ENCODE results near the gene RABGAP1L.
"Not testable (repeated sequence)": the region's sequence is repeated elsewhere in the genome, so short reads cannot be mapped to it uniquely, and the experiment has no call there.

Gene RABGAP1L

DNA sequence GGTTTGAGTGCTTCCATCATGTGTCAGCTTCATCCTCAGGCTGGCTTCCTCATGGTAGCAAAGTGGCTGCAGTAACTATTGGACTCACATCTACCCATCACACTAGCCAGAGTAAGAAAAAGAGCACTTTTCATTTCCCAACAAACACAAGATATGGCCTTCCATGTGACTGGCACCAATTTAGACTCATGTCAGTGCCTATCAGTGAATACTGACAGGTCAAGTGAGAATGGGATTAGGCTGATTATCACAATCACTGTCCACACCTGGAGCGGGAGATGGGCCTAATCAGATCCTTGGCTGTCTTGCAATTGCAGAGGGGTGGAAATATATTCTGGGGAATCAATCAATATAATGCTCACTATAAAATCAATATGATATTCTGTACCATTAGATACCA, 2.9 kb upstream of the RABGAP1L start:
- DNase-seq: no peak

DNA sequence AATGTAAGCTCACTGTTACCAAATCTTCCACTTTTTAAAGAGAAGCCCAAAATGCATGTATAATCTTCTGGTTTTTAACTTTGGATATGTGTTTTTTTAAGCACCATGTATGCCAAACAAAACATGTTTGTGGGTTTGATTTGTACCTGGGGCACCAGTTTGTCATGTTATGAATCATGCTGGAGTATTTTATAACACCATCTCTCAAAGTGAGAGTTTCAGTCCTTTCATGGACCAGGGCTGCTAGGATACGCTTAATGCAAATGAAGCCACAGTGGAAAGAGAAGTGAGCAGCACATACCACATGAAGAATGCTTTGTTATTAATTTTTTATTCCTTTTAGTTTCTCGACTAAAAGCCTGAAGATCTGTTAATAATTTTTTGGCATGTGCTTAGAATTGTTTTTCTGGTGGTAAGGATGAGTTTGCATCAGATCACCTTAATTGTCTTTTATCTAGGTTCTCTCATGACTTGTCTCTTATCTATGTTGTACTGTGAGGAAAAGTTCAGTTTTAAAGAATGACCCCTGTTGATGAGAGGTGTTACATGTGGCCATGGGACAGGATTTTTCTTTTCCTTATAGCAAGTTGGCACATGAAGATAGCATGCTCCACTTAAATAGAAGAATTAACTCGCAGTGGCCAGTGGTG, 2.0 kb upstream of the RABGAP1L start:
- no peak for DNase-seq

- DNase-seq: no peak
Observed at GRCh38 chr1:174158767-174159251, 511 bp upstream of the RABGAP1L start.

GRCh38 chr1:174160109-174160473, 771 bp downstream of the RABGAP1L start:
- peak; percentile 33 for DNase-seq

GRCh38 chr1:174160603-174161002, 1.3 kb downstream of the RABGAP1L start:
- DNase-seq: no peak

DNA sequence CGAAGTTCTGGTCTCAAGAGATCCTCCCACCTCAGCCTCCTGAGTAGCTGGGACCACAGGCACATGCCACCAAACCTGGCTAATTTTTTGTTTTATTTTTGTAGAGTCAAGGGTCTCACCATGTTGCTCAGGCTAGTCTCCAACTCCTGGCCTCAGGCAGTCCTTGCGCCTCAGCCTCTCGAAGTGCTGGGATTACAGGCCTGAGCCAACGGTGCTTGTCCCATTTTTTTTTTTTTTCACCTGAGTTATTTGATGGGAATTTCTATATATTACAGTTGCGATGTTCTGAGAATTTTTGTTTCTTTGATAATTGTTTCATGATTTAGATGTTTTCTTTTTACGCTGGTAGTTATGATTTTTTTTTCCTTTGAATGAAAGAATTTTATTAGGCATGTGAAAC, 2.5 kb downstream of the RABGAP1L start:
- no peak for DNase-seq

DNA sequence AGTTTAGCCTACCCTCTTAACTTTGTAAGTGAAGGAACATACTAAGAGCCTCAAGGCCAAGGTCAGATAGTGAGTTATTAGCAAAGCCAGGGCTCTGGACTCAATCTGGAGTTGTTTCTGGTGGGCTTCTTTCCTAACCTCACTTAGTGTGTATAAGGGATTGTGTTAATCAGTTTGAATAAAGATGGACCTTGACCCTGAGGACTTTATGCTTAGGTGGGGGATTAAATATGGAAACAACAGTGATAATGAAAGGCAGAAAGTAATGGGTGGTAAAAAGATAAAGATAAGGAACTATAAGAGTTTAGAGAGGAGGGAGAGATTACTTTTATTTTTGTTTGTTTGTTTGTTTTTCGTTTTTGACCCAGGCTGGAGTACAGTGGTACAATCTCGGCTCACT, 5.5 kb downstream of the RABGAP1L start:
- no peak for DNase-seq

DNA sequence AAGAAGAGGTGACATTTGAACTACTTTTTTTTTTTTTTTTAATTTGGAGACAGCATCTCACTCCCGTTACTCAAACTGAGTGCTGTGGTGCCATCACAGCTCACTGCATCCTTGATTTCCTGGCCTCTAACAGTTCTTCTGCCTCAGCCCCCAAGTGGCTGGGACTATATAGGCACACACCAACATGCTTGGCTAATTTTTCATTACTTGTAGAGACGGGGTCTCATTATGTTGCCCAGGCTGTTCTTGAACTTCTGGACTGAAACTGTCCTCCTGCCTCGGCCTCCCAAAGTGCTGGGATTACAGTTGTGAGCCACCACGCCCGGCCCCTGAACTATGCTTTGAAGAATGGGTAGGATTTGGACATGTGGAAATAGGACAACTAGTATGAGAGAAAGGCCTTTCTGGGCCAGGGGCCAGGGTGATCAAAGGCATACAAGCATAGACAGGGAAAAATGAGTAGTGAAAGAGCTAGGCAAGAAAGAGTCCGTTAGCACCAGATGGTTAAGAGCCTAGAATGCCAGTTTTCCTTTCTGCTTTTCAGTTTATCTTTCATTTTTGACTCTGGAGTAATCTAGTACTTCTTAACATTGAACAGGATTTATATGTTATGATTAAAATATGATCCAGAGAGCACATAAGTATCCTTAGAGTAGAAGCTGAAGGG, 6.3 kb downstream of the RABGAP1L start:
- no peak for DNase-seq

GRCh38 chr1:174166530-174167264, 7.4 kb downstream of the RABGAP1L start:
- no peak for DNase-seq

- no peak for DNase-seq
Observed at GRCh38 chr1:174167265-174167803, 8.0 kb downstream of the RABGAP1L start.

DNA sequence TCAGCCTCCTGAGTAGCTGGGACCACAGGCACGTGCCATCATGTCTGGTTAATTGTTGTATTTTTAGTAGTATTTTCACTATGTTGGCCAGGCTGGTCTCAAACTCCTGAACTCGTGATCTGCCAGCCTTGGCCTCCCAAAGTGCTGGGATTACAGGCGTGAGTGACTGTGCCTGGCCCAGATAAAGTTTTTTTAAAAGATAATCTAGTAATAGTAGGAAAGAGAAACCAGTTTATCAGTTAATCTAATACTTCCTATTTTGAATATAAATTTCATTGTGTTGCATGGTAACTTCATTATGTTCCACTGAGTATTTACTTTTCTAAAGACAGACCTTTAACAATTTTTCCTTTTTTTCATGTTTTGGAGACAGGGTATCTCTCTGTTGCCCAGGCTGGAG, 10.0 kb downstream of the RABGAP1L start:
- DNase-seq: no peak

DNA sequence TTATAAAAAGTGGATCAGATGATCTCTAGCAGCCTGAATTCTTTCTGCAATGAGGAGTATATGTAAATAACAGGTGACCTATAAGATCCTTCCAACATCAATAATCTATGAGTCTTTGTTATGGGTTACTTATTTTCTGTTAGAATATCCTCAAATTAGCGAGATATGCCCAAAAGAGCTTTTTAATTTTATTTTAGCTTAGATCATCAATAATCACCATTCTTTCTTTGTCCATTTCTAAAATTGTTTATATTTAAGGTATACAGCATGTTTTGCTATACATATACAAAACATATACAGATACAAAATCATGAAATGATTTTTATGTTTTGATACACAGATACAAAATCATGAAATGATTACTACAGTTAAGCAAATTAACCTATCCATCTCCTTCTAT, 11.8 kb downstream of the RABGAP1L start:
- no peak for DNase-seq

DNA sequence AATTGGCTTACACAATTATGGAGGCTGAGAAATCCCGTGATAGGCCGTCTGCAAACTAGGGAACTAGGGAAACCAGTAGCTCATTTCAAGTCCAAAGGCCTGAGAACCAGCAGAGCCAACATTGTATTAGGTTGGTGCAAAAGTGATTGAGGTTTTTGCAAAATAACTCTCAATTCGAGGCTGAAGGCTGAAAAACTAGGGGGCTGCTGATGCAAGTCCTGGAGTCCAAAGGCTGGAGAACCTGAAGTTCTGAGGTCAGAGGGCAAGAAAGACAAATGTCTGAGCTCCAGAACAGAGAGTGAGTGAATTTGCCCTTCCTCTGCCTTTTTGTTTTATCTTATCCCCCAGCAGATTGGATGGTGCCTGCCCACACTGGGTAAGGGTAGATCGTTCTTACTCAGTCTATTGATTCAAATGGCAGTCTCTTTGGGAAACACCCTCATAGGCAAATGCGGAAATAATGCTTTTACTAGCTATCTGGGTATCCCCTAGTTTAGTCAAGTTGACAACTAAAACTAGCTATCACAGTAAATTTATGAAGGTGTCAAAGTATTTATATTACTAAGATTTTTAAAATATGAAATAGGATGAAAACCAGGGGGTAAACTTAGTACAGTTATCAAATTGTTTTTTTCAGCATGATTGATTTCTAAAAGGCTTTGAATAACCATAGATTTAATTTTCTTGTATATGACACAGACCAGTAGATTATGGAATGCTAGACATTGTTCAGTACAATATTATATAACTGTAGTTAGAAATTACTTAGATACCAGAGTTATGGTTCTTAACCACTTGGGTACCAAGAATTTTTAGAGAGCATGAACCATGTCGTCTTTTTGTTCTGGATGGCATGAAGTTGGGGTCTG, 15.4 kb downstream of the RABGAP1L start:
- DNase-seq: no peak

DNA sequence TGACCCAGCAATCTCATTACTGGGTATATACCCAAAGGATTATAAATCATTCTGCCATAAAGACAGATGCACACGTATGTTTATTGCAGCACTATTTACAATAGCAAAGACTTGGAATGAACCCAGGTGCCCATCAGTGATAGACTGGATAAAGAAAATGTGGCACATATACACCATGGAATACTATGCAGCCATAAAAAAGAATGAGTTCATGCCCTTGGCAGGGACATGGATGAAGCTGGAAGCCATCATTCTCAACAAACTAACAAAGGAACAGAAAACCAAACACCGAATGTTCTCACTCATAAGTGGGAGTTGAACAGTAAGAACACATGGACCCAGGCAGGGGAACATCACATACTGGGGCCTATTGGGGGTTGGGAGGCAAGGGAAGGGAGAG, 19.1 kb downstream of the RABGAP1L start:
- not testable (repeated sequence) for DNase-seq

GRCh38 chr1:174189428-174190062, 30.2 kb downstream of the RABGAP1L start:
- DNase-seq: no peak

DNA sequence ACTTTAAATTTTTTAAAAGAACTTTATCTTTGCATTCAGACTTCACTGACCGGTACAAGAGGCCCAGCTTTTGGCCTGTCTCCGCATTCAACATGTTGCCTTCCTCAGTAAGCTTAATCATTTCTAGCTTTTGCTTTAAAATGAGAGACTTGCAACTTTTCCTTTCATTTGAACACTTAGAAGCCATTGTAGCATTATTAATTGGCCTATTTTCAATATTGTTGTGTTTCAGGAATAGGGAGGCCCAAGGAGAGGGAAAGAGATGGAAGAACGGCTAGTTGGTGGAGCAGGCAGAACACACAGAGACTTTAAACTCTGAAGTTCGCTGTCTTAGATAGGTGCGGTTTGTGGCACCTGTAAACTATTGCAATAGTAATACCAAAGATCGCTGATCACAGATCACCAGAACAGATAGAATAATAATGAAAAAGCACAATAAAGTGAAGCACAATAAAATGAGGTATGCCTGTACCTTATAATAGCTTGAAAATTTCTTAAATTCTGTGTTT, 31.4 kb downstream of the RABGAP1L start:
- DNase-seq: no peak

- no peak for DNase-seq
Observed at GRCh38 chr1:174191349-174191862, 32.1 kb downstream of the RABGAP1L start.

GRCh38 chr1:174194461-174194860, 35.1 kb downstream of the RABGAP1L start:
- DNase-seq: no peak

- no peak for DNase-seq
Observed at GRCh38 chr1:174197088-174197487, 37.8 kb downstream of the RABGAP1L start.

- DNase-seq: no peak
Observed at GRCh38 chr1:174197547-174197946, 38.2 kb downstream of the RABGAP1L start.

- DNase-seq: no peak
Observed at GRCh38 chr1:174198202-174198601, 38.9 kb downstream of the RABGAP1L start.

- no peak for DNase-seq
Observed at GRCh38 chr1:174200746-174201145, 41.4 kb downstream of the RABGAP1L start.
